NCI-H2107 (cell line): ENCODE results near the gene KRTAP10-2.
"Not testable (repeated sequence)": the region's sequence is repeated elsewhere in the genome, so short reads cannot be mapped to it uniquely, and the experiment has no call there.

Source experiments
- DNase-seq: peaks from one replicate; lab custom pipeline; 2025; lab: John Stamatoyannopoulos, UW

Gene KRTAP10-2

GRCh38 chr21:44513389-44514217 lies 37.7 kb downstream of the KRTAP10-2 start:
- DNase-seq, result peak; percentile 92

- DNase-seq, result no peak
These were observed 38.6 kb downstream of the KRTAP10-2 start for GRCh38 chr21:44512496-44513388.

- DNase-seq, result no peak
These were observed 39.4 kb downstream of the KRTAP10-2 start for GRCh38 chr21:44511938-44512275.

- DNase-seq, result no peak
These were observed 39.9 kb downstream of the KRTAP10-2 start for GRCh38 chr21:44511219-44511937.

GRCh38 chr21:44510508-44511218 lies 40.6 kb downstream of the KRTAP10-2 start:
- DNase-seq, result peak; percentile 67

GRCh38 chr21:44510109-44510507 lies 41.2 kb downstream of the KRTAP10-2 start:
- DNase-seq, result no peak

GRCh38 chr21:44509539-44509938 lies 41.8 kb downstream of the KRTAP10-2 start:
- peak; percentile 66 for DNase-seq

GRCh38 chr21:44508711-44509445 lies 42.4 kb downstream of the KRTAP10-2 start:
- no peak for DNase-seq

GRCh38 chr21:44508426-44508710 lies 42.9 kb downstream of the KRTAP10-2 start:
- DNase-seq, result no peak

- no peak for DNase-seq
These were observed 43.5 kb downstream of the KRTAP10-2 start for GRCh38 chr21:44507673-44508425.

- no peak for DNase-seq
These were observed 44.7 kb downstream of the KRTAP10-2 start for GRCh38 chr21:44506279-44507255.

- DNase-seq, result no peak
These were observed 45.5 kb downstream of the KRTAP10-2 start for GRCh38 chr21:44505673-44506278.

GRCh38 chr21:44503901-44504399 lies 47.4 kb downstream of the KRTAP10-2 start:
- no peak for DNase-seq

GRCh38 chr21:44503006-44503889 lies 48.1 kb downstream of the KRTAP10-2 start:
- DNase-seq, result not testable (repeated sequence)

- DNase-seq, result no peak
These were observed 48.9 kb downstream of the KRTAP10-2 start for GRCh38 chr21:44502171-44502958.
